SKM-1 treated with dmso at 0.1 percent for 144 hours (cell line): ENCODE results near the gene TRPM2.
"Not testable (repeated sequence)": the region's sequence is repeated elsewhere in the genome, so short reads cannot be mapped to it uniquely, and the experiment has no call there.

ENCODE experiments used
- DNase-seq: peaks from one replicate; lab custom pipeline; 2025; ENCODE audit not compliant: unreplicated experiment; lab: John Stamatoyannopoulos, UW

TRPM2 gene

GRCh38 chr21:44391345-44392091 lies 38.1 kb downstream of the TRPM2 start:
- no peak for DNase-seq

GRCh38 chr21:44392185-44392584 lies 38.8 kb downstream of the TRPM2 start:
- no peak for DNase-seq

- no peak for DNase-seq
Measured at GRCh38 chr21:44392916-44393315, 39.5 kb downstream of the TRPM2 start.

GRCh38 chr21:44394733-44395132 lies 41.3 kb downstream of the TRPM2 start:
- DNase-seq, result no peak

- DNase-seq, result no peak
Measured at GRCh38 chr21:44395260-44395659, 41.8 kb downstream of the TRPM2 start.

GRCh38 chr21:44396803-44397202 lies 43.4 kb downstream of the TRPM2 start:
- not testable (repeated sequence) for DNase-seq

- DNase-seq, result no peak
Measured at GRCh38 chr21:44397431-44398031, 44.1 kb downstream of the TRPM2 start.

- DNase-seq, result no peak
Measured at GRCh38 chr21:44398499-44398898, 45.1 kb downstream of the TRPM2 start.

GRCh38 chr21:44399151-44399954 lies 45.9 kb downstream of the TRPM2 start:
- DNase-seq, result no peak

GRCh38 chr21:44399955-44400790 lies 46.8 kb downstream of the TRPM2 start:
- DNase-seq, result no peak

GRCh38 chr21:44400791-44401385 lies 47.5 kb downstream of the TRPM2 start:
- DNase-seq, result no peak

- no peak for DNase-seq
Measured at GRCh38 chr21:44401386-44402160, 48.2 kb downstream of the TRPM2 start.

- DNase-seq, result no peak
Measured at GRCh38 chr21:44402323-44403105, 49.1 kb downstream of the TRPM2 start.

- no peak for DNase-seq
Measured at GRCh38 chr21:44403106-44404020, 49.9 kb downstream of the TRPM2 start.

- DNase-seq, result not testable (repeated sequence)
Measured at GRCh38 chr21:44404482-44404881, 51.1 kb downstream of the TRPM2 start.

GRCh38 chr21:44405091-44405947 lies 51.9 kb downstream of the TRPM2 start:
- no peak for DNase-seq
